Measurements from ENCODE around the gene KNTC1. TPM values are rescaled to one million over a fixed set of nuclear protein-coding genes. Genes with fewer than 3 reads are reported as not detected.
"Not testable (repeated sequence)": the region's sequence is repeated elsewhere in the genome, so short reads cannot be mapped to it uniquely, and the experiment has no call there.

Gene KNTC1
- total and polyA plus RNA-seq, 2 donors, result 34.0 to 40.8 TPM

DNA sequence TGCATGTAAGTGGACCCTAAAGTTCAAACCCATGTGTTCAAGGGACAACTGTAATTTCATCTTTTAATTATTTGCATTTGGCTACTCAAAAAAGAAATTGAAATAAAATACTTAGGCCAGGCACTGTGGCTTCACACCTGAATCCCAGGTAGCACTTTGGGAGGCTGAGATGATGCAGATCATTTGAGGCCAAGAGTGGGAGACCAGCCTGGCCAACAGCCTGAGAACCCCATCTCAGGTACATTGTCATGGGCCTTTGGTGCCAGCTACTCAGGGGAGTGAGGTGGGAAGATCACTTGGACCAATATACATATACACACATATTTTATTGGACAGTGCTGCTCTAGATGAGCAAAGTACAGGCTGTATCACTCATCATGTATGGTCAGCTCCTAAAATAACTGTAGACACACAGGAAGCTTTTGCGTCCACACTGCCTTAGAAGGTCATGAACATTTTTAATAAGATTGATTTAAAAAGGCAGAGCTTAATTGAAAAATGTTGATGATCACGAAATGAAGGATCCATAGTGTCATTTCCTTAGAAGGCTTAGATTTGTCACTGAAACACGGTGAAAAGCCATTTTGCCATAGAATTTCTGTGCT lies 23.8 kb upstream of the KNTC1 start:
- Histone ChIP-seq H3K4me1 (ENCODE audit: control insufficient read depth in 2 of 2, insufficient read depth in 2 of 2, low read length in 2 of 2) (peaks cover 3 to 14% of the 10 kb centered on the region in 2 donors), H3K27me3 (ENCODE audit: control insufficient read depth in 2 of 2, insufficient read depth in 1 of 2, low read length in 1 of 2) (no peaks in the 10 kb centered on the region), H3K4me3 (ENCODE audit: low read length in 2 of 2) (no peak overlapping the region), H3K27ac (ENCODE audit: low read depth in 1 of 2, low read length in 1 of 2) (no peak overlapping the region), H3K36me3 (ENCODE audit: control insufficient read depth in 2 of 2, insufficient read depth in 2 of 2, low read length in 1 of 2) (peaks cover 36 to 60% of the 10 kb centered on the region in 2 donors), H3K9me3 (ENCODE audit: control insufficient read depth in 2 of 2, insufficient read depth in 1 of 2, low read length in 1 of 2) (no peaks in the 10 kb centered on the region)
- no peak for DNase-seq (ENCODE audit: low read depth in 6 of 9, low spot score in 9 of 9)
- 98% methylated on average over 3 of the region's 3 CpGs for WGBS

DNA sequence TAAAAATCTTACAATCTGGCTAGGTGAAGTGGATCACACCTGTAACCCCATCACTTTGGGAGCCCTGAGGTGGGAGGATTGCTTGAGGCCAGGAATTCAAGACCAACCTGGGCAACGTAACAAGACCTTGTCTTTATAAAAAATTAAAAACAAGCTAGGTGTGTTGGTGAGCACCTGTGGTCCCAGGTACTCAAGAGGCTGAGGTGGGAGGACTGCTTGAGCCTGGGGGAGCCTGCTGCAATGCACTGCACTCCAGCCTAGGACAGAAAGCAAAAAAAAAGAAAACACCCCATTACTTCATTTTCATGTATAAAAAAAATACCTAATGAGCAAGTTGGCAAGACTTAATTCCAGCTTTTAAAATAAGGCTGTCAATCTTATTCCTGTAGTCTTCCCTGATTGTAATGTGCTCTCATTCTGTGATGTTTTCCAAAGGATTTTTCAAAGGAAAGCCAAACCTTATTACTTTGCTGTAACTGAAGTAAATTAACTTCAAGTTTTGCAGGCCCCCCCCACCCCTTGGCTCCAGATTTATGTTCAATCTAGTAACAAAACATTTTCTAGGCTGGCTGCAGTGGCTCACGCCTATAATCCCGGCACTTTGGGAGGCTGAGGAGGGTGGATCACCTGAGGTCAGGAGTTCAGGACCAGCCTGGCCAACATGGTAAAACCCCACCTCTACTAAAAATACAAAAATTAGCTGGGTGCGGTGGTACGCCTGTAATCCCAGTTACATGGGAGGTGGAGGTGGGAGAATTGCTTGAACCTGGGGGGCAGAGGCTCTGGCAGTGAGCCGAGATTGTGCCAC lies 23.1 kb upstream of the KNTC1 start:
- 98% methylated on average over 6 of the region's 6 CpGs for WGBS
- no peak for DNase-seq (ENCODE audit: low read depth in 6 of 9, low spot score in 9 of 9)
- no peaks in the 10 kb centered on the region for H3K27me3 ChIP-seq (ENCODE audit: control insufficient read depth in 2 of 2, insufficient read depth in 1 of 2, low read length in 1 of 2)
- H3K27ac ChIP-seq (ENCODE audit: low read depth in 1 of 2, low read length in 1 of 2), result no peak overlapping the region
- no peaks in the 10 kb centered on the region for H3K9me3 ChIP-seq (ENCODE audit: control insufficient read depth in 2 of 2, insufficient read depth in 1 of 2, low read length in 1 of 2)
- H3K4me3 ChIP-seq (ENCODE audit: low read length in 2 of 2), result no peak overlapping the region
- peaks cover 3 to 14% of the 10 kb centered on the region in 2 donors for H3K4me1 ChIP-seq (ENCODE audit: control insufficient read depth in 2 of 2, insufficient read depth in 2 of 2, low read length in 2 of 2)
- peaks cover 43 to 66% of the 10 kb centered on the region in 2 donors for H3K36me3 ChIP-seq (ENCODE audit: control insufficient read depth in 2 of 2, insufficient read depth in 2 of 2, low read length in 1 of 2)

DNA sequence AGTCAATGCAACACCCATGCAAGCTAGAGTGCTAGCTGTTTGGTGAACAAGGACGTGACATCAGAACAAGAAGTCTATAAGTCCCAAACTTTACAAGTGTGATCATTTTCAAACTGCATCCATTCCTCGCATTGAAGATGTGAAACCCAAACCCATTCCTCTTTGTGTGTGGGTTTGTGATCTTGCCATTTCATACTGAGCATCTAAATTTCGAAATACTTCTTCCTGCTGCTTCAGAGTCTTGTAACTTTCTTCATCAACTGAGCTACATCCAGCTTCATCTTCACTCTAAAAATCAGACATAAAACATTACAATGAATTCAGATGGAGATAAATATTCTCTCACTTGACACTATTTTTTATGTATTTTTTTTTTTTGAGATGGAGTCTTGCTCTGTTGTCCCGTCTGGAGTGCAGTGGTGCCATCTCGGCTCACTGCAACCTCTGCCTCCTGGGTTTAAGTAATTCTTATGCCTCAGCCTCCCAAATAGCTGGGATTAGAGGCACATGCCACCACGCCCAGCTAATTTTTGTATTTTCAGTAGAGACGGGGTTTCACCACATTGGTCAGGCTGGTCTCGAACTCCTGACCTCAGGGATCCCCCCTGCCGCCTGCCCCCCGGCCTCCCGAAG lies 21.5 kb upstream of the KNTC1 start:
- H3K27me3 ChIP-seq (ENCODE audit: control insufficient read depth in 2 of 2, insufficient read depth in 1 of 2, low read length in 1 of 2), result no peaks in the 10 kb centered on the region
- no peak overlapping the region for H3K27ac ChIP-seq (ENCODE audit: low read depth in 1 of 2, low read length in 1 of 2)
- no peak overlapping the region for H3K4me3 ChIP-seq (ENCODE audit: low read length in 2 of 2)
- peaks cover 54 to 82% of the 10 kb centered on the region in 2 donors for H3K36me3 ChIP-seq (ENCODE audit: control insufficient read depth in 2 of 2, insufficient read depth in 2 of 2, low read length in 1 of 2)
- no peaks in the 10 kb centered on the region for H3K9me3 ChIP-seq (ENCODE audit: control insufficient read depth in 2 of 2, insufficient read depth in 1 of 2, low read length in 1 of 2)
- 89% methylated on average over 11 of the region's 11 CpGs for WGBS
- no peak for DNase-seq (ENCODE audit: low read depth in 6 of 9, low spot score in 9 of 9)
- peaks cover 0 to 10% of the 10 kb centered on the region in 2 donors for H3K4me1 ChIP-seq (ENCODE audit: control insufficient read depth in 2 of 2, insufficient read depth in 2 of 2, low read length in 2 of 2)

DNA sequence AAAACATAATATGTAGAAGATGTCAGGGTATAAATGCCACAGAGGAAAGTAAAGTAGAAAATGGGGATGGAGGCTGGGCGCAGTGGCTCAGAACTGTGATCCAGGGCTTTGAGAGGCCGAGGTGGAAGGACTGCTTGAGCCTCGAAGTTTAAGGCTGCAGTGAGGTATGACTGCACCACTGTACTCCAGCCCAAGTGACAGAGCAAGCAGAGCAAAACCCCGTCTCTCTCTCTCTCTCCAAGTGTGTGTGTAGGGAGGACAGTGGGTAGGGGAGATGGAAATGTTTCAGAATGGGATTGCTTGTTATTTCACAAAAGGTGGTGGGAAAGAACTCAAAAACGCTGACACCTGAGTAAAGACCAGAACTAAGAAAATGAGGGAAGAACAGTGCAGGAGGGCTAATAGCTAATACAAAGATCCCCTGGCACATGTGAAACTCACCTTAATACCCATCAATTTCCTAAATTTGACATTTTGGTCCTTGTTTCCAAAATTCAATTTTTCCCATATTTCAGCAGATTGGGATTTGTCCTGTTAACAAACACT lies 20.6 kb upstream of the KNTC1 start:
- no peaks in the 10 kb centered on the region for H3K9me3 ChIP-seq (ENCODE audit: control insufficient read depth in 2 of 2, insufficient read depth in 1 of 2, low read length in 1 of 2)
- no peak overlapping the region for H3K4me3 ChIP-seq (ENCODE audit: low read length in 2 of 2)
- 98% methylated on average over 5 of the region's 5 CpGs for WGBS
- no peaks in the 10 kb centered on the region for H3K27me3 ChIP-seq (ENCODE audit: control insufficient read depth in 2 of 2, insufficient read depth in 1 of 2, low read length in 1 of 2)
- H3K36me3 ChIP-seq (ENCODE audit: control insufficient read depth in 2 of 2, insufficient read depth in 2 of 2, low read length in 1 of 2), result peaks cover 57 to 91% of the 10 kb centered on the region in 2 donors
- no peak overlapping the region for H3K27ac ChIP-seq (ENCODE audit: low read depth in 1 of 2, low read length in 1 of 2)
- peaks cover 0 to 5% of the 10 kb centered on the region in 2 donors for H3K4me1 ChIP-seq (ENCODE audit: control insufficient read depth in 2 of 2, insufficient read depth in 2 of 2, low read length in 2 of 2)
- DNase-seq (ENCODE audit: low read depth in 6 of 9, low spot score in 9 of 9), result no peak

DNA sequence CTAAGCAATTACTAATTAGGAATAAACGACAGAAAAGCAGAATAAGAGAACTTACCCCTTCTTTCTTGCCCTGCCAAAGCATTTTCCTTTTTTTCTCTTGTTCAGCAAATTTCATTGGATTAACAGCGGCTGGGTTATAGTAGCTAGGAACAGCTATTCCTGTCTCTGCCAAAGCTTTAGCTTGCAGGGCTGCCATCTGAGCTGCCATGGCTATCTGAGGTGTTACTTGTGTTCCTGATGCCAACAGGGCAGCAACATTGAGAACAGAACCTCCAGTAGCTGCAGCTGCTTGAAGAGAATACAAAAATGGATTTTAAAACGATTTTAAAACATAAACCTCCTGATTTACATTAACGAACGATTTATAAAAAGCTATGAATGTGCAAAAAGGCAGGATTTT lies 18.9 kb upstream of the KNTC1 start:
- no peak overlapping the region for H3K27ac ChIP-seq (ENCODE audit: low read depth in 1 of 2, low read length in 1 of 2)
- H3K4me1 ChIP-seq (ENCODE audit: control insufficient read depth in 2 of 2, insufficient read depth in 2 of 2, low read length in 2 of 2), result no peaks in the 10 kb centered on the region
- H3K9me3 ChIP-seq (ENCODE audit: control insufficient read depth in 2 of 2, insufficient read depth in 1 of 2, low read length in 1 of 2), result no peaks in the 10 kb centered on the region
- H3K36me3 ChIP-seq (ENCODE audit: control insufficient read depth in 2 of 2, insufficient read depth in 2 of 2, low read length in 1 of 2), result peaks cover 64 to 97% of the 10 kb centered on the region in 2 donors
- DNase-seq (ENCODE audit: low read depth in 6 of 9, low spot score in 9 of 9), result no peak
- 96% methylated on average over 5 of the region's 5 CpGs for WGBS
- no peaks in the 10 kb centered on the region for H3K27me3 ChIP-seq (ENCODE audit: control insufficient read depth in 2 of 2, insufficient read depth in 1 of 2, low read length in 1 of 2)
- no peak overlapping the region for H3K4me3 ChIP-seq (ENCODE audit: low read length in 2 of 2)

DNA sequence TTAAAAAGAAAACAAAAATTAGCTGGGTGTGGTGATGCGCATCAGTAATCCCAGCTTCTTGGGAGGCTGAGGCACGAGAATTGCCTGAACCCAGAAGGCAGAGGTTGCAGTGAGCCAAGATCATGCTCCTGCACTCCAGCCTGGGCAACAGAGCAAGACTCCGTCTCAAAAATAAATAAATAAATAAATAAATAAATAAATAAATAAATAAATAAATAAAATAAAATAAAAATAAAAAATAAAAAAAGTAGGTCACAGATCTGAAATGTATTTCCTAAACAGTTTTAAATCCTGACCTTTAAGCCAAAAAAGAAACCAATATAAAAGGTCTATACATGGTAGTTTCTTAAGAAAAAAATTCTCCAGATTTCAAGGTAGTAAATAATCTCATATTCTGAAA lies 14.0 kb upstream of the KNTC1 start:
- H3K4me3 ChIP-seq (ENCODE audit: low read length in 2 of 2); H3K27me3 ChIP-seq (ENCODE audit: control insufficient read depth in 2 of 2, insufficient read depth in 1 of 2, low read length in 1 of 2); DNase-seq (ENCODE audit: low read depth in 6 of 9, low spot score in 9 of 9); H3K4me1 ChIP-seq (ENCODE audit: control insufficient read depth in 2 of 2, insufficient read depth in 2 of 2, low read length in 2 of 2); H3K9me3 ChIP-seq (ENCODE audit: control insufficient read depth in 2 of 2, insufficient read depth in 1 of 2, low read length in 1 of 2); H3K27ac ChIP-seq (ENCODE audit: low read depth in 1 of 2, low read length in 1 of 2): not testable (repeated sequence)
- 98% methylated on average over 3 of the region's 3 CpGs for WGBS
- peaks cover 65 to 91% of the 10 kb centered on the region in 2 donors for H3K36me3 ChIP-seq (ENCODE audit: control insufficient read depth in 2 of 2, insufficient read depth in 2 of 2, low read length in 1 of 2)

DNA sequence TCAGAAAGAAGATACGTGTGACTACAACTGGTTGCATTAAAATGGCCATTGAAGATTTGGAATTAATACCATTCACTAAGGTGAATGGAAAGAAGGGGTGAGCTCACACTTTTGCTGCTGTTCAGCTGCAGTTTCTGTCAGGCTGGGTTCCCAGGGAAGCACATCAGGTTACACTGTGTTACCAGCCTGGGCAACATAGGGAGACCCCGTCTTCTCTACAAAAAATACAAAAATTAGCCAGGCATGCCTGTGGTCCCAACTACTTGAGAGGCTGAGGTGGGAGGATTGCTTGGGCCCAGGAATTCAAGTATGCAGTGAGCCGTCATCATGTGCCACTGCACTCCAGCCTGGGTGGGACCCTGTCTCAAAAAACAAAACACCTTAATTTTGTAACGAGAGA lies 13.4 kb upstream of the KNTC1 start:
- 97% methylated on average over 4 of the region's 4 CpGs for WGBS
- DNase-seq (ENCODE audit: low read depth in 6 of 9, low spot score in 9 of 9), result no peak
- Histone ChIP-seq H3K27me3 (ENCODE audit: control insufficient read depth in 2 of 2, insufficient read depth in 1 of 2, low read length in 1 of 2) (no peaks in the 10 kb centered on the region), H3K4me1 (ENCODE audit: control insufficient read depth in 2 of 2, insufficient read depth in 2 of 2, low read length in 2 of 2) (no peaks in the 10 kb centered on the region), H3K9me3 (ENCODE audit: control insufficient read depth in 2 of 2, insufficient read depth in 1 of 2, low read length in 1 of 2) (no peaks in the 10 kb centered on the region), H3K27ac (ENCODE audit: low read depth in 1 of 2, low read length in 1 of 2) (no peak overlapping the region), H3K4me3 (ENCODE audit: low read length in 2 of 2) (no peak overlapping the region), H3K36me3 (ENCODE audit: control insufficient read depth in 2 of 2, insufficient read depth in 2 of 2, low read length in 1 of 2) (peaks cover 64 to 90% of the 10 kb centered on the region in 2 donors)

DNA sequence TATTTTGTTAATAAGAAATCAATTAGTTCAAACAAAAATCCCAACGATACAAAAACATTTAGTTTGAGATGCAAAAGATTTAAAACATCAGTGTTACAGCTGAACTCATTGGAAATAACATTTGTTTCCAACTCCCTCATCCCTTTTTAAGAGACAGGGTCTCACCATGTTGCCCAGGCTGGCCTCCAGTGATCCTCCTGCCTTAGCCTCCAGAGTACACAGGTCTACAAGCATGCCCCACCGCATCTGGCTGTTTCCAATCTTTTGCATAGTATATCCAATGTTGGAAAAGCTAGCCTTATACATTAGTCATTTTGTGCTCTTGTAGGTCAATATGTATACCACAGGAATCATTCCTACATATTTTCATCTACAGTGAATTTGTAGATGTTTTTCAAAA lies 11.8 kb upstream of the KNTC1 start:
- no peaks in the 10 kb centered on the region for H3K4me1 ChIP-seq (ENCODE audit: control insufficient read depth in 2 of 2, insufficient read depth in 2 of 2, low read length in 2 of 2)
- H3K27me3 ChIP-seq (ENCODE audit: control insufficient read depth in 2 of 2, insufficient read depth in 1 of 2, low read length in 1 of 2), result no peaks in the 10 kb centered on the region
- H3K36me3 ChIP-seq (ENCODE audit: control insufficient read depth in 2 of 2, insufficient read depth in 2 of 2, low read length in 1 of 2), result peaks cover 53 to 90% of the 10 kb centered on the region in 2 donors
- H3K27ac ChIP-seq (ENCODE audit: low read depth in 1 of 2, low read length in 1 of 2), result no peak overlapping the region
- no peak overlapping the region for H3K4me3 ChIP-seq (ENCODE audit: low read length in 2 of 2)
- no peaks in the 10 kb centered on the region for H3K9me3 ChIP-seq (ENCODE audit: control insufficient read depth in 2 of 2, insufficient read depth in 1 of 2, low read length in 1 of 2)
- WGBS, result over 99% methylated on average over 2 of the region's 2 CpGs
- no peak for DNase-seq (ENCODE audit: low read depth in 6 of 9, low spot score in 9 of 9)

Data from thymus (tissue), 11 donors.